Kasumi-1 (cell line): Measurements from ENCODE around the gene MAP4K2.
"Not testable (repeated sequence)": the region's sequence is repeated elsewhere in the genome, so short reads cannot be mapped to it uniquely, and the experiment has no call there.

Experiments
- DNase-seq, 2 experiments: peaks; one replicate each; lab custom pipeline; 2025; lab: John Stamatoyannopoulos, UW

Gene MAP4K2

DNA sequence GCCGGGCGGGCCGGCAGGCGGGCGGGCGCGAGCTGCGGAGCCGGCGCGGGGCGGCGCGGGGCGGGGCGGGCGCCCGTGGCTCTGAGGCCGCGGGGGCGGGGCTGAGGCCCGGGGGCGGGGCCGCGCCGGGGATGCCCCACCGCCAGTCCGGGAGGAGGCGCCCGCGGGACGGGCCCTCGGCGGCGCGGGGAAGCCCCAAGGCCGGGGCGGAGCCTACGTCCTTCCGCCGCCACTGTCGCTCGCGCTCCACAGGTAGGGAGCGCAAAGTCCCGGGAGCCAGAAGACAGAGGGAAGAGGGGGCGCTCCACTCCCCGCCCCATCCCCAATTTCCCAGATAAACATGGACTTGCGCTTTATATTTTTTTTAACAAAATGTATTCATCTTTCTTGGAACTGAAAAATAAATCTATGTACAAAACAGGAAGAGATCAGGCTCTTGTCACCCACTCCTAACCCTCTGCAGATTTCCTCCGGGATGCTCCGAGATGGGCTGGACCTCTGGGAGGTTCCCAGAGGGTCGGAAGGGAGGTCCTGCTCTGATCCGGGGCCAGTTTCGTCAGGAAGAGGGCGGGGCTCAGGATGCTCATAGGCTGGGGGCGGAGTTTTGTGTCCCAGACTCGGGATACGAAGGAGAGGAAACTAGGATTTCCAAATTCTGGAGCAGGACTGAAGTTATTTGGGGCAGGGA lies at the start of gene MAP4K2:
Gene MAP4K2 (minus strand): TSS at position 57 of the 688 bp plus-strand sequence. CDS start 65 bp downstream, outside the sequence.
- peak; percentile 69 to 73 for DNase-seq

DNA sequence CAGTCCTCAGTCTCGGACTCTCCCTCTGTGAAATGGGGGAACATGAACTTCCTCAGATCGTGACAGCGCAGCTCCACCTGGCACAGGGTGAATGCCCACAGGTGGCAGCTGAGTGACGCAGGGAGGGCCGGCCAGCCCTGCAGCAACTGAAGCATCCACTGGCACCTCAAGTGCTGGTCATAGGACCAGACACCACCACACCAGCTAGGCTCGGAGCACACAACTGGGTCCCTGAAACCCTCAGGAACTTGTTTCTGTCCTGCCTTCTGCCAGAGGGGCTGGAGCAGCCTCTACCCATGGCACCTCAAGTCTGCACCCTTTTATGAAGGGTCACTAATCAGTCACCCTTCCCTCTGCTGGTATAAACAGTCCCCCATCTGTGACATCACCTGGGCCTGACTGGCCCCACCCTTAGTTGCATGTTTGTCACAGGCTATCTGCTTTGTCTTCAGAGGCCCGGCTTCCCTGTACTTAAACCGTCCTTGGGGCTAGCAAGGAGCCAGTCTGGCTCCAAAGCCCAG lies 48.9 kb upstream of the MAP4K2 start:
- no peak for DNase-seq

DNA sequence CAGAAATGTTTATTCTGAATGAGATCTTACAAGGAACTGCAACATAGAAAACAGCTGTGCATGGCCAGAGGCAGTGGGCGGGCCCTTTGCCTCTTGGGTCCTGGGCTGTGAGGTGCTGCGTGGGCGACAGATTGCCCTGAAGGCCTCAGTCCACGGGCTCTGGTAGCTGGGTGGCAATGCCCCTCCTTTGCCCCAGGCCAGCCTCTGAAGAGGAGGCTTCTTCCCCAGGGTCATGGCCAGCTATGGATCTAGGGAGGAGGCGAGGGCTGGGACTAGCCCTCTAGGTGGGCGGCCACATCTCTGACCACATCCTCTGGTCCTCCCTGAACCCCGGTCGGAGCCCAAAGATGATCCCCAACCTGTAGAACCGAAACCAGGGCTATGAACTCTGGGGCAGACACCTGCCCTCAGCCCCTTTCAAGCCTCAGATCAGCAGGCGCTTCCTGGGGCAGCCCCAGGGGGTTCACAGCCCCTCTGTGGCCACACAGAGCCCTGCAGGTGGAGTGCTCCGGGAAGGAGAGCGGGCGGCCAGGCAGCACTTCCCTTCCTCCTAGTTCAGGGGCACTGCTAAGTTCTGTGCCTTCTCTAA lies 48.1 kb upstream of the MAP4K2 start:
- no peak for DNase-seq

DNA sequence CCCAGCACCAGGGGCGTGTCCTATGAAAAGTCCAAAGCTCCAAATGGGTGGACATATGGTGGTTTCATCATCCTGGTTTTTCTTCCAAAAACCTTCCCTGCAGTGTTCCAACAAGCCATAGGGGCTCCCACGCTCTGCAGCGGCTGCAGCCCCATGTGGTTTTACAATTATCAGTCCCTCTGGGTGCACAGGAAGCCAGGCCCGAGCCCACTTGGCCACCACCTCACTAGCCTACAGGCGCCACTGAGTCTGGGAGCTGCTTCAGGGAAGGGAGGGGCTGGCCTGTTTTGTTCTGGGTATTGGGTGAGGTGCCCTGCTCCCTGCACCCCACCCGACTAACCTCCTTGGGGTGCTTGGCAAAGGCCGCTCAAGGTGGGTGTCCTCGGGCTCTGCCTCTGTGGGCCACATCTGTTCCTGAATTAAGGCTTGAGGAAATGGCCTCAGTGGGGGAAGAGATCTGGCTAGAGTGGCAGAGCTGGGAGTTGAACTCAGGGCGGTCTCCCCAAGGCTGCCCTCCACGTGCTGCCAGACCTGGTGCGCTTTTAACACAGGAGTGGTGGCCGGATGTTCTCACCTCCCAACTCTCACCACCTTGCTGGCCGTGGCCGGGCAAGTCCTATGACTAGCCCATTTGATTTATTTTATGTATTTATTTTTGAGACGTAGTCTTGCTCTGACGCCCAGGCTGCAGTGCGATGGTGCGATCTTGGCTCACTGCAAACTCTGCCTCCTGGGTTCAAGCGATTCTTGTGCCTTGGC lies 46.8 kb upstream of the MAP4K2 start:
- no peak for DNase-seq

DNA sequence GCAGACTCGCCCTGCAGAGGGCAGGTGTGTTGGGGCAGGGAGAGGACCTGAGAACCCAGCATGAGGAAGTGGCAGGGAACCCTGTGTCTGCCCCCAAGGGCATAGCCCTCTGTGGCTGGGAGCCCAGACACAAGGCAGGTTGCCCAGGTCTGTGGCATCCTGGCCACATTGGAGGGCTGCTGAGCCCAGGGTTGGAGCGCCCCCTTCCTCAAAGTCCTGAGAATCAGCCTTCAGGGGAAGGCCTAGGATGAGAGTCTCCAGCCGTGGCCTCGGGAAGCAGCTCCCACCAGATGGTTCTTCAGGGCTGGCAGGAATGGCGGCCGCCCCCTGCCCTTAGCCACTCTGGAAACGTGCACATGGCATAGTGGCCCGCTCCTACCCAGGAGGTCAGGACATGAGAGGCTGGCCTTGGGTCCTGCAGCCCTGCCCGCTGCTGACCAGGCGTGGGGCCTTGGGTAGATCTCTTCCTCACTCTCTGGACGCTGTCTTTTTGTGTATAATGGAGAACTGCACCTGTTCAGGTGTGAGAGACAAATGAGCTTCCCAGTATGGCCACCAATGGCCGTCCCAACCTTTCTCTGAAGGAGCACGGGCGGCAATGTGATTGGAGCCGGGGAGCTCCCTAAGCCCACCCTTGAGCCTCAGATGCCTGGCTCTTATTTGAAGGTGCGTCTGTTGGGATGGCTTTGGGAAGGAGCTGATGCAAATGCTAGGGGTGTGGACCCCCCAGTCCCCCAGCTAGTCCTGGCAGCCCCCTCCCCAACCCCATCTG lies 46.0 kb upstream of the MAP4K2 start:
- DNase-seq, result no peak

DNA sequence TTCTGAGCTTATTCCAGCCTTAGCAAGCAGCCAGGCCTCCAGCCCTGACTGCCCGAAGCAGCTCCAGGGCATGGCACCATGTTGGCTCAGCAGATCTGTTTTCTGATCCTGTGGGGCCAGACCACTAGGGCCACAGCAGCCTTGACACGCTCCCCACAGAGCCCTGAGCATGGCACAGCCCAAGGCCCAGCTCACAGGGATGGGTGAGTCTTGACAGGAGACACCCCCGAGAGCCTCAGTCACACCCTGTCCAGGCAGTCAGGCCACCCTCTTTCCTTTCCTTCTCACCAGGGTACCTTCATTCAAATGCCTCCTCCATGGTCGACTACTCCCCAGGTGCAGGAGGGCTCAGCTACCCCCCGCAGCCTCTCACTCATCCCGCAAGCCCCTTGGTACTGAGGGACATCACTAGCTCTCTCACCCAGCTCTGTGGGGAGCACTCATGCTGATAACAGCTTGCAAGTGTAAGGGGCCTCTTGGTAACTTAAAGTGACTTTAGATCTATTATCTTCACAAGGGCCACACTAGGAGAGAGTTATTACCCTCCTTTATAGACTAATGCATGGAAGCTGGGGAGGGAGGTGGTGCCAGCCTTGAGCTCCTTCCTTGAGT lies 45.3 kb upstream of the MAP4K2 start:
- DNase-seq, result no peak

DNA sequence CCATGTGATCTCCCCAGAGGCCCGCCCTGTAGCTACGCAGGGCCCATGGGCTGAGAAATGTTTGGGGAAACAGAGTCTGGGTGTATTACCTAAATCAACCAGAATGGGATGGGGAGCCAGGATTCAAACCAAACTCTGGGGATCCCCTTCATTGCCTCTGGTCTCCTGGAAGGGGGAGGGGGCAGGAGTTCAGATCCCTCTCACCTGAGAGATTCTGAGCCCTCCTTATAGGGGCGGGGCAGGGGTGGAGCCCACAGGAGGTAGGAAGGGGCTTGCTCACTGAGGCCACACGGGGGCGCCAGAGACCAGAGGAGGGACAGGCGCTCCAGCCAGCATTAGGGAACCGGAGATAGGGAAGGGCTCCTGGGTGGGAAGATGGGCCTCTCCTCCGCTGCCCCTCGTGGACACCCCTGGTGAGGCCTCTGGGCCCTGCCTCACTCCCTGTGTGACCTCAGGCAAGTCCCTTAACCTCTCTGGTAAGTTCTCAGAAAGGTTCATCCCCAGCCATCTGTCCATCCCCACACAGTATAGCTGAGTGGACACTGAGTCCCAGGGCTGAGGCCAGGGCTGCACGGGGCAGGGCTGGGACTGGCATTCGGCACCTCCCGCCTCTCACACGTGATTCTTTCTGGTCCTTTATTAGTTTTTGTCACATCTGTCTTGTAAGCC lies 44.1 kb upstream of the MAP4K2 start:
- peak; percentile 90 to 91 for DNase-seq

DNA sequence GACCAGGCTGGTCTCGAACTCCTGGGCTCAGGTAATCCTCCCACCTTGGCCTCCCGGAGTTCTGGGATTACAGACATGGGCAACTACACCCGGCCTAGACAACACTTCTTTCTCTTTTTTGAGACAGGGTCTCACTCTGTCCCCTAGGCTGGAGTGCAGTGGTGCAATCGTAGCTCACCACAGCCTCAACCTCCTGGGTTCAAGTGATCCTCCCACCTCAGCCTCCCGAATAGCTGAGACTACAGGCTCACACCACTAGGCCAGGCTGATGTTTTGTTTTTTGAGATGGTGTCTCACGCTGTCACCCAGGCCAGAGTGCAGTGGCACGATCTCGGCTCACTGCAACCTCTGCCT lies 42.7 kb upstream of the MAP4K2 start:
- DNase-seq, result not testable (repeated sequence)

DNA sequence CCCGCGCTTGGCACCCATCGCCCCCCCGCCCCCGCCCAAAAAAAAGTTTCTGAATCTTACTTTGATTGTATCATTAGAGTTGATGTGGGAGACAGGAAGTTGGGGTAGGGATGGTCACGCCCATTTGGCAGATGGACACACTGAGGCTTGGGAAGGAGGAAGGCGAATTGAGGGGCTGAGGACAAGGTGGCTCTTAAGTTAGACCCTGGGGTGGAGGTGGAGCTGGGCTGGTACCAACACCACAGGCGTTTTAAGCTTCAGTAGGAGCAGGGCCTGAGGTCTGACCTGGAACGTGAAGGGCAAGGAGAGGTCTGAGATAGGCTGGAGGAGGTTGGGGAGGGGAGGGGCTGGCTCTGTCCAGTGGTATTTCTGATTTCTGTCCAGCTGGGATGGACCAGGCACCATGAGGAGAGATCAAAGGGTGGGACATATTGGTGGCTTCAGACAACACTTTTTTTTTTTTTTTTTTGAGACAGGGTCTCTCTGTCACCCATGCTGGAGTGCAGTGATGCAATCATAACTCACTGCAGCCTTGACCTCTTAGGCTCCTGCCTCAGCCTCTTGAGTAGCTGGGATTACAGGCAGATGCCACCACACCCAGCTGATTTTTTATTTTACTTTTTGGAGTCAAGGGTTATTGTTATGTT lies 42.2 kb upstream of the MAP4K2 start:
- DNase-seq, result no peak

DNA sequence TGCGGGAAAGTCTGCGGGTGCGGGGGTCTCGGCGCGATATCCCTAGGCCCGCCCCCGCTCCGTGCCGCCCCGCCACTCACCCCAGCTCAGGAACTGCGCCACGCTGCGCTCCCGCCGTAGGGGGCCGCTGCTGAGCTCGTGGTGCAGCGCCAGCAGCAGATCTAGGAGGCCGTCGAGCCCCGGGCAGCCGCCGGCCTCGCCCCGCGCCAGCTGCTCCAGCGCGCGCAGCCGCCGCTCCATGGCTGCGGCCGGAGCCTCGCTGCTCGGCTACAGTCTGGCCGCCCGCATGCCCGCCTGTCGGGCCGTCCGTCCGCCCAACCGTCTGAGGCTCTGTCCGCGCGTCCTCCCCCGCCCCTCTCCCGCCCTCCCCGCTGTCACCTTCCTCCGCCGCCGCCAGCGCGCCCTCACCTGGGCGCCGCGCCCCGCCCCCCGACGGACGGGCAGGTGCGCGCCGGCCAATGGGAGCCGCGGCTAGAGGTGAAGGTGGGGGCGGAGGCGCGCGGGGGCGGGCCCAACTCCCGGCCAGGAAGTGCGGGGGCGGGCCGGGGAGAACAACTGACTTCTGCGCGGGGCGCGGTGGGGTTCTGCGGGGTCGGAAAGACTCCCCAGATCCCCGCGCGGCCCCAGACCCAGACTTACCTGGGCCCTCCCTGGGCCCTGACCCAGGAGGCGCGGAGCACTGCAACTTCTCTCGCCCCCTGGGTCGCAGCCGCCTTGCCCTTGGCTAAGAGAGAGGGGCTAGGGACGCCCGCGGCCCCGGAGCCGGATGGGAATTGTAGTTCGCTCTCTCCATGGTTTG lies 41.5 kb upstream of the MAP4K2 start, which contains the start of gene CDC42BPG:
Gene CDC42BPG (minus strand): TSS at position 324 of the 799 bp plus-strand sequence. CDS start 84 bp downstream, at position 240.
- peak; percentile 60 to 64 for DNase-seq

DNA sequence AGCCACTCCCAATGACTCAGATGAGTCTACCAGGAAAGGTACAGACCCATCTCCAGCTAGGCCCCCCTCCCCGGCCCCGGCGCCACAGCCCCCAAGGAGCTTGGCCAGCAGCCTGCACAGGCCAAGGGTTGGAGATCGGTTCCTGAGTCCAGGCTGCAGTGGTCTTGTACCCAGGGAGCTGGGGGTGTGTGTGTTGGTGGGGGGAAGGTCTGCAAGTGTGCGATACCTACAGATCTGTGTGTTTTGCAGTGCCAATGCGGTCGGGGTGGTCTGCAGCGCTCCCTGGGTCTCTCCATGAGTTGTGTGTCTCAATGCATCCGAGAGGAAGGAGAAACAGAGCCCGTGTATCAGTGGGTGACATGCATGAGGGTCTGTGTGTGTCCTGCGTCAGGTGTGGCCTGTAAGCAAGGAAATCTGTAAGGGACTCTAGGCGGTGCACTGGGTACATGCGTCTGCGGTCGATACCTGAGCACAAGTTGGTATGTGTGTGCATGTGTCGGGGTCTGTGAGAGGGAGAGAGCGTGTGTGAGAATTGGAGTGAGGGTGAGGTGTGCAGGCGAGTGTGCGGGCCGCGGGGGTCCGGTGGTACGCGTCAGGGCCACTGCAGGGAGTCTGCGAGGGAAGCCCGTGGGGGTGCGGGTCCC lies 40.8 kb upstream of the MAP4K2 start:
- DNase-seq, result no peak

DNA sequence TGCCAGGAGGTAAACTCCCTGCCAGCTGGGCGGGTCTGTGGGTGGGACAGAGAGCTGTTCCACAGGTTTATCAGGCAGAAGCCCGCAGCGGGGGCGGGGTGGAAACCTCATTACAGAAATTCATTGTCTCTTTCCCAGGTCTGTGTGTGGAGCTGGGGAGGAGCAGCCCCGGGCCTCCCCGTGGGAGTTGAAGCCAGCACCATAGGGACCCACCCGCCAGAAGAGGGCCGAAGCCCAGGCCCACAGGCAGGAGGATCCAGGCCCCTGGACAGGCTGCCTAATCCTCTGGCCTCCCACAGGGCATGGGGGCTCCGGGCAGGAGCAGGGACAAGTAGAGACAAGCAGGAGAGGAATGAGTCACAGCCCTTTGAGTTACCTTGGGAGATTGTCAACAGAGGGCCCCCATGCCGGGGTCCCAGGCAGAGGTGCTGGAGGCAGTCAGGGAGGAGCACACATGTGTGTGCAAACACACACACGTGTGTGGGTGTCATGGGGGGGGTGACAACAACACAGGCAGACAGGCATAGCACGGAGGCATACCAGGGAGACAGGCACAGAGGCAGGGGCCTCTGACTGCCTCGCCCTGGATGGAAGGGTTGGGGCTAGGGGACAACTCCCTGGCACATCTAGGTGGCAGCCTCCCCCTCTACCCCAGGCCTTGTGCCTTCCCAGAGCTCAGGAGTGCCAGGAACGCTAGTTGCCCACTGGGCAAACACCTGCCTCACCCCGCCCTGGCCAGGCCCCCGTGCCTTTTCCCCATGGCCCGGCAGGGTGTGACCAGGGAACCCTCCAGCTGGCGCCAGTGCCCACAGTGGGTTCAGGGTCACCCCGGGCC lies 40.1 kb upstream of the MAP4K2 start:
- no peak for DNase-seq

DNA sequence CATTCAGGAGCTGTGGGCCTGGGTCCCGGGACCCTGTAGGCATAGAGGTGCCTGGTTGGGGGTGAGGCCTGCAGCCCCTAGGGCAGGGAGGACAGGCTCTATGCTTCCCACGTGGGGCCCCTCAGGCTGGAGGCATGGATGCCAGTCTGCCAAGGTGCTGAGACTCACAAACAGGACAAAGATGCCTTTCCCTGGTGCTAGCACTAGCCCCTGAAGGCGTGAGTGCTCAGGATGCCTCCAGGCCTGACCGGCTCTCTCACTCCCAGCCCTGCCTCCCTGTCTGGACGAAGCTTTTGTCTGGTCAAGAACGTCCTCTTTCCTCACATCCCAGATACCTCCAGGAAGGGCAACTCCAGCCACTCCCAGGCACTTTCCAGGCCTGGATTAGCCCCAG lies 39.3 kb upstream of the MAP4K2 start:
- DNase-seq, result no peak

DNA sequence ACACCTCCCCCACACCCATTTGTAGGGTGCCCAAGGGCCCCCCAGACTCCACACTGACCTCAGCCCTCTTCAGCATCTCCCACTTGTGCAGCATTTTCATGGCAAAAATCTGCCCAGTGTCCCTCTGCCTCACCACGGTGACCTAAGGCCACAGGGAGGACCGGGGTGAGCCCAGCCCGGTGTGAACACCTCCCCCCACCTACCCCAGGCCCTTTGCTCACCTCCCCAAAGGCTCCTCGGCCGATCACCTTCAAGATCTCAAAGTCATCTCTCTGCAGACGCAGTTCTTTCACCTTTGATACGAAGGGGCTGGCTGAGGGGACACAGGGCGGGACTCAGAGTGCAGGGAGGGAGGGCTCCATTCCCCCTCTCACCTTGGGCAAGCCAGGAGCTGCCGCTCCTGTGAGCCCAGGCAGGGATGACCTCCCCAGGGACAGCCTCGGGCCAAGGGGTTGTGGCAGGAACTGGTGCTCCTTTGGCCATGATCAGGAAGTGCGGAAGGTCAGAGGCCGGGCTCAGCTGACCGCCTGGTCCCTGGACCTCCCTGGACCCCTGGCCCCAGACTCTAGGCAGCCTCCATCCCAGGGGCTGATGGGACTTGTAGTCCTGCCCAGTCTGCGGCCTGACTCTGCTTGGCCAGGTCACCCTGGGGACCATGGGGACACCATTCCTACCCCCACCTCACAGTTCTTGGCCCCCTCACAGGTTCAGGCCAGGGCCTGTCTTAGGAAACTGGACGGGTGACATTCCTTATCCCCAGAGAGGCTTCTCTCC lies 38.8 kb upstream of the MAP4K2 start:
- DNase-seq, result no peak

DNA sequence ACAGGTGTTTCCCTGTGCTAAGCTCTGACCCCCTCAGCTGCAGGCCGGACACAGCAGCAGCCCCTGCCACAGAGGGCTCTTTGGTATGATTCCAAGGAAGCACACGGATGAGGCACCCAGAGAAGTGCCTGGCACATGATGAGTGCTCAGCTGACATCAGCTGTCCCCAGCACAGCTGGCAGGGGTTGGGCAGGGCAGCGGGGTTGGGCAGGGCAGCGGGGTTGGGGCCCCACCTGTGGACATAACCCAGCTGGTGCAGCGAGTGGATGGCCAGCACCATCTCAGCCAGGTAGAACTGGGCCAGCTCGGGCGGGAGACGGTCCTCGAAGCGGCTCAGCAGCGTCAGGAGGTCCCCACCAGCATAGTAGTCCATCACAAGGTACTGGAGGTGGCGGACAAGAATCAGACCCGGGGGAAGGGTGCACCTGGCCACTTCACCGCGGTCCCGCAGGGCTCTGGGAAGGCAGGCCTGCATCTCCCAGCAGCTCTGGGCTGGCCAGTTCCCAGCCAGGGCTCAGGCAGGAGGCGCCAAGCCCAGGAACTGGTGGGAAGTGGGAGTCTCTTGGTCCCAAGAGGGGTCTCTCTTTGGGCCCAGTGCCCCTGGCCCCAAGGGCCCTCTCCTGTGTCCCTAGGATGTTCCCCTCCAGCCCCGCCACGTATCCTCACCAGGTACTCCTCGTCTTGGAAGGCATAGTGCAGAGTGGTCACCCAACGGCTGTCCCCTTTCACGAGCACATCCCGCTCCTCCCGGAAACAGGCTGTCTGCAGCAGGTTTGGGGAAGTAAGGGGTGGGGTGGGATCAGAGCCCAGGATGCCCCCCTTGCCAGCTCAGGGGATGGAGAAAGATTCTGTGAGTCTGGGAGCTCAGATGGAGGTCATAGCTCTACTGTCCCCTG lies 37.1 kb upstream of the MAP4K2 start:
- DNase-seq, result no peak

DNA sequence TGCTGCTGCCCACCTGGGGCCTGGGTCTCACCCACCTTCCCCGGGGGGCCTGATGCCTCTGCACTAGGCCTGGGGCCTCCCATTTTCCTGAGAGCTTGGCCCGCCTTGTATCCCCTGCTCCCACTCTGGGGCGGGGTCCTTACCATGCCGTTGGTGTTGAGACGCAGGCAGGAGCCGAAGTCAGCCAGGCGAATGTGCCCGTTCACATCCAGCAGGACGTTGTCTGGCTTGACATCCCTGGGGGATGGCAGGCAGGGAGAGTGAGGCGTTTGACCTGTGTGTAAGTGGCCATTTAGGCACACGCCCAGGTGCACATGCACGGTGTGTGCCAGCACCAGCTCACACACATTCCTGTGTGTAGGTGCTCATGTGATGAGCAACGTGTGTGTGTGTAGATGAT lies 36.3 kb upstream of the MAP4K2 start:
- DNase-seq, result no peak
